SH-SY5Y (cell line): ENCODE results near the gene EGFL7.

Experiments used
- GATA2 ChIP-seq: IDR thresholded peaks from 2 replicates; pipeline ENCODE4 v1.6.1; 2011; ENCODE audit warnings: mild to moderate bottlenecking, low read depth, low read length
- GATA3 ChIP-seq: IDR thresholded peaks from 2 replicates; pipeline ENCODE4 v1.6.1; 2011; ENCODE audit warnings: low read depth, mild to moderate bottlenecking, low read length, moderate library complexity

The EGFL7 gene

GRCh38 chr9:136645903-136646754 lies 16.6 kb upstream of the EGFL7 start:
- 0 out of 2 replicates have a peak, but pooled peaks have one; percentile 16 for TF ChIP-seq GATA2
- no peak for TF ChIP-seq GATA3

- TF ChIP-seq GATA3 (no peak), GATA2 (no peak)
Observed at GRCh38 chr9:136646827-136647711, 15.6 kb upstream of the EGFL7 start.

- TF ChIP-seq GATA3, result no peak
- TF ChIP-seq GATA2, result no peak
Observed at GRCh38 chr9:136648751-136649150, 14.0 kb upstream of the EGFL7 start.

GRCh38 chr9:136650021-136650420 lies 12.7 kb upstream of the EGFL7 start:
- TF ChIP-seq GATA2 (no peak), GATA3 (no peak)

- no peak for TF ChIP-seq GATA2
- no peak for TF ChIP-seq GATA3
Observed at GRCh38 chr9:136650648-136651047, 12.1 kb upstream of the EGFL7 start.

GRCh38 chr9:136651860-136652259 lies 10.9 kb upstream of the EGFL7 start:
- TF ChIP-seq GATA2 (no peak), GATA3 (no peak)

- TF ChIP-seq GATA2 (no peak), GATA3 (no peak)
Observed at GRCh38 chr9:136653323-136654079, 9.2 kb upstream of the EGFL7 start.

GRCh38 chr9:136654820-136655535 lies 7.7 kb upstream of the EGFL7 start:
- no peak for TF ChIP-seq GATA3
- TF ChIP-seq GATA2, result no peak

- TF ChIP-seq GATA2, result no peak
- TF ChIP-seq GATA3, result no peak
Observed at GRCh38 chr9:136655536-136656182, 7.1 kb upstream of the EGFL7 start.

- no peak for TF ChIP-seq GATA3
- no peak for TF ChIP-seq GATA2
Observed at GRCh38 chr9:136656183-136656738, 6.5 kb upstream of the EGFL7 start.

- TF ChIP-seq GATA2 (no peak), GATA3 (no peak)
Observed at GRCh38 chr9:136656795-136657611, 5.7 kb upstream of the EGFL7 start.

- no peak for TF ChIP-seq GATA3
- no peak for TF ChIP-seq GATA2
Observed at GRCh38 chr9:136657974-136658848, 4.5 kb upstream of the EGFL7 start.
